HCT116 (cell line): ENCODE measurements around the gene TFB1M.

Experiments
- CBX3 ChIP-seq: IDR thresholded peaks from 2 replicates; pipeline ENCODE4 v1.6.1; 2012; ENCODE audit warnings: low read depth
- EGR1 ChIP-seq: IDR thresholded peaks from 2 replicates; pipeline ENCODE4 v1.6.1; 2012; ENCODE audit warnings: low read depth
- ELF1 ChIP-seq: IDR thresholded peaks from 2 replicates; pipeline ENCODE4 v1.6.1; 2012; ENCODE audit warnings: low read depth, borderline replicate concordance
- EZH2 ChIP-seq: fragments of 200-600 bp; sonication (generic); IDR thresholded peaks from 2 replicates; pipeline ENCODE4 v1.6.1; 2017; ENCODE audit warnings: antibody characterized with exemption, mixed run types
- EZH2phosphoT487 ChIP-seq: fragments of 200-600 bp; IDR thresholded peaks from 2 replicates; pipeline ENCODE4 v1.6.1; 2018; ENCODE audit warnings: antibody characterized with exemption, borderline replicate concordance
- POLR2A ChIP-seq: IDR thresholded peaks from 2 replicates; pipeline ENCODE4 v1.7.0; 2011; ENCODE audit warnings: borderline replicate concordance; ENCODE audit not compliant: insufficient read depth, insufficient read length; ENCODE audit errors: extremely low read depth
- POLR2AphosphoS5 ChIP-seq: IDR thresholded peaks from 2 replicates; pipeline ENCODE4 v1.6.1; 2011; ENCODE audit warnings: mild to moderate bottlenecking, low read depth, low read length, moderate library complexity
- TCF7L2 ChIP-seq: IDR thresholded peaks from 2 replicates; pipeline ENCODE4 v1.7.0; 2011; ENCODE audit warnings: borderline replicate concordance, inconsistent platforms; ENCODE audit not compliant: insufficient read depth, insufficient read length; ENCODE audit errors: extremely low read depth
- TF ChIP-seq, protein P1 (sequence below), 3 experiments: fragments of 200-600 bp in 1 of 3; sonication (generic) in 1 of 3; IDR thresholded peaks in 2 of 3; conservative IDR thresholded peaks in 1 of 3; 2 replicates each; pipeline ENCODE4 v1.5.1; 2012 to 2017; ENCODE audit warnings: low read depth in 2 of 3, low read length in 2 of 3, antibody characterized with exemption in 1 of 3, borderline replicate concordance in 1 of 3, control low read depth in 1 of 3, mild to moderate bottlenecking in 1 of 3, mixed read lengths in 1 of 3, mixed run types in 1 of 3, moderate library complexity in 1 of 3; ENCODE audit not compliant: insufficient read depth in 1 of 3
- TF ChIP-seq, protein P2 (sequence below): IDR thresholded peaks from 2 replicates; pipeline ENCODE4 v1.6.1; 2012
- TF ChIP-seq, protein P3 (sequence below): IDR thresholded peaks from 2 replicates; pipeline ENCODE4 v1.6.1; 2012

DNA sequence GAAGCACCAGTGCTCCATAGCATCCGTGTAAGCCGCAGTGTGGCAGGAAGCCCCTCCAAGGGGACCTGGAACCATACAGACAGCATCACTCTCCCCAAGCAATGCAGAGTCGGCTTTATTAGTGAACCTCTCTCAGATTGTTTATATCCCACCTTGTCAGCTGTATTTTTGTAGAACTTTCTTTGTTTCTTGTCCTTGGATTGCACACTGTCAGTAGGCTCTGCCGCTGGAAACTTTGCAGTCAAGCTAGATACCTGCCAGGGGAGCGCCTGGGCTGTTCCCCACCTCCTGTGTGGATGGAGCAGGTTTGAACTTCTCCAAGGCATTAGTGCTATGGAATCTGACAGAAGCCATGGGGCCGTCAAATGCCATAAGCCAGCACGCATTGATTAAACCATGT lies 69.1 kb downstream of the TFB1M start:
- TF ChIP-seq, protein P1, sequence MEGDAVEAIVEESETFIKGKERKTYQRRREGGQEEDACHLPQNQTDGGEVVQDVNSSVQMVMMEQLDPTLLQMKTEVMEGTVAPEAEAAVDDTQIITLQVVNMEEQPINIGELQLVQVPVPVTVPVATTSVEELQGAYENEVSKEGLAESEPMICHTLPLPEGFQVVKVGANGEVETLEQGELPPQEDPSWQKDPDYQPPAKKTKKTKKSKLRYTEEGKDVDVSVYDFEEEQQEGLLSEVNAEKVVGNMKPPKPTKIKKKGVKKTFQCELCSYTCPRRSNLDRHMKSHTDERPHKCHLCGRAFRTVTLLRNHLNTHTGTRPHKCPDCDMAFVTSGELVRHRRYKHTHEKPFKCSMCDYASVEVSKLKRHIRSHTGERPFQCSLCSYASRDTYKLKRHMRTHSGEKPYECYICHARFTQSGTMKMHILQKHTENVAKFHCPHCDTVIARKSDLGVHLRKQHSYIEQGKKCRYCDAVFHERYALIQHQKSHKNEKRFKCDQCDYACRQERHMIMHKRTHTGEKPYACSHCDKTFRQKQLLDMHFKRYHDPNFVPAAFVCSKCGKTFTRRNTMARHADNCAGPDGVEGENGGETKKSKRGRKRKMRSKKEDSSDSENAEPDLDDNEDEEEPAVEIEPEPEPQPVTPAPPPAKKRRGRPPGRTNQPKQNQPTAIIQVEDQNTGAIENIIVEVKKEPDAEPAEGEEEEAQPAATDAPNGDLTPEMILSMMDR (IDR thresholded peaks at IDR 0.05 in 2 of 3, conservative IDR thresholded peaks at IDR 0.05 in 1 of 3; ENCODE audit: borderline replicate concordance in 1 of 3, insufficient read depth in 1 of 3, low read depth in 2 of 3, low read length in 2 of 3): no peak
- TF ChIP-seq, protein P2, sequence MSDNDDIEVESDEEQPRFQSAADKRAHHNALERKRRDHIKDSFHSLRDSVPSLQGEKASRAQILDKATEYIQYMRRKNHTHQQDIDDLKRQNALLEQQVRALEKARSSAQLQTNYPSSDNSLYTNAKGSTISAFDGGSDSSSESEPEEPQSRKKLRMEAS: no peak
- no peak for TF ChIP-seq POLR2AphosphoS5
- TF ChIP-seq TCF7L2: no peak
- no peak for TF ChIP-seq EGR1
- no peak for TF ChIP-seq ELF1
- no peak for TF ChIP-seq EZH2
- TF ChIP-seq POLR2A: no peak
- TF ChIP-seq CBX3: no peak
- TF ChIP-seq EZH2phosphoT487: no peak
- TF ChIP-seq, protein P3, sequence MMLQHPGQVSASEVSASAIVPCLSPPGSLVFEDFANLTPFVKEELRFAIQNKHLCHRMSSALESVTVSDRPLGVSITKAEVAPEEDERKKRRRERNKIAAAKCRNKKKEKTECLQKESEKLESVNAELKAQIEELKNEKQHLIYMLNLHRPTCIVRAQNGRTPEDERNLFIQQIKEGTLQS: no peak
